ENCODE measurements around the gene DNAJC7. TPM values are rescaled to one million over a fixed set of nuclear protein-coding genes. Genes with fewer than 3 reads are reported as not detected.
"Not testable (repeated sequence)": the region's sequence is repeated elsewhere in the genome, so short reads cannot be mapped to it uniquely, and the experiment has no call there.

DNAJC7 gene
- total RNA-seq, 1 donor, result 75.3 TPM

DNA sequence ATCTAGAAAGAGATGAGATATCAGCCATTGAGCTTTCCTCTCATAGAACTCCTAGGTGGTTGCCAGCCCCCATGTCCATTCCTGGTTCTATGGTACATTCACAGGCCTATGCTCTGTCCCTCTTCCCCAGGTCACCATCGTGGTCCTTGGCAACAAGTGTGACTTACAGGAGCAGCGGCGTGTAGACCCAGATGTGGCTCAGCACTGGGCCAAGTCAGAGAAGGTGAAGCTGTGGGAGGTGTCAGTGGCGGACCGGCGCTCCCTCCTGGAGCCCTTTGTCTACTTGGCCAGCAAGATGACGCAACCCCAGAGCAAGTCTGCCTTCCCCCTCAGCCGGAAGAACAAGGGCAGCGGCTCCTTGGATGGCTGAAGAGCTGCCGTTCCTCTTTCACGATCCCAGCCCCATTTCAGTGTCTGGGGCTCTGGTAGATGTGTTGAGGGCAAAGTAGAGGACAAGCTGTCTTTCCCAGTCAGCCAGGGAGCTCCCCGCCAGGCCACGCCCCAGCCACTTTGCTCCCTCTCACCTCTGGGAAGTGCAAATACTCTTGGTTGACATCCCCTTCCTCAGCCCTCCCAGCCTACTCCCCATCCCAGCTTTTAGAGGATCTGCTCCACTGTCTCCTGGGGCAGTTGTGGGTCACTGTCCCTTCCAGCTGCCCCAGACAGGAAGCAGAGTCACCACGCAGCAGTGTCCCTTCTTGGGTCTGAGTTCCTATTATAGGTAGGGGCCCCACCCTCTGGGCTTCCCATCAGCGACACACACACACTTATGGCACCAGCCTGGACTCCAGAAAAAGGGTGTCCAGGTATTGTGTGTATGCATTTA is 6.5 kb upstream of the DNAJC7 start:
- no peaks in the 10 kb centered on the region for H3K27me3 ChIP-seq (ENCODE audit: insufficient read depth, low read length)
- H3K36me3 ChIP-seq (ENCODE audit: insufficient read depth, low read length), result peaks cover 28% of the 10 kb centered on the region
- H3K4me3 ChIP-seq (ENCODE audit: insufficient read depth, low read length), result no peak overlapping the region
- DNase-seq (ENCODE audit: insufficient read length, low spot score, missing footprints), result peak; percentile 71
- H3K79me2 ChIP-seq (ENCODE audit: insufficient read depth, low read length), result peaks cover 24% of the 10 kb centered on the region
- H2AFZ ChIP-seq (ENCODE audit: low read length), result no peak overlapping the region
- TF ChIP-seq, protein P1, sequence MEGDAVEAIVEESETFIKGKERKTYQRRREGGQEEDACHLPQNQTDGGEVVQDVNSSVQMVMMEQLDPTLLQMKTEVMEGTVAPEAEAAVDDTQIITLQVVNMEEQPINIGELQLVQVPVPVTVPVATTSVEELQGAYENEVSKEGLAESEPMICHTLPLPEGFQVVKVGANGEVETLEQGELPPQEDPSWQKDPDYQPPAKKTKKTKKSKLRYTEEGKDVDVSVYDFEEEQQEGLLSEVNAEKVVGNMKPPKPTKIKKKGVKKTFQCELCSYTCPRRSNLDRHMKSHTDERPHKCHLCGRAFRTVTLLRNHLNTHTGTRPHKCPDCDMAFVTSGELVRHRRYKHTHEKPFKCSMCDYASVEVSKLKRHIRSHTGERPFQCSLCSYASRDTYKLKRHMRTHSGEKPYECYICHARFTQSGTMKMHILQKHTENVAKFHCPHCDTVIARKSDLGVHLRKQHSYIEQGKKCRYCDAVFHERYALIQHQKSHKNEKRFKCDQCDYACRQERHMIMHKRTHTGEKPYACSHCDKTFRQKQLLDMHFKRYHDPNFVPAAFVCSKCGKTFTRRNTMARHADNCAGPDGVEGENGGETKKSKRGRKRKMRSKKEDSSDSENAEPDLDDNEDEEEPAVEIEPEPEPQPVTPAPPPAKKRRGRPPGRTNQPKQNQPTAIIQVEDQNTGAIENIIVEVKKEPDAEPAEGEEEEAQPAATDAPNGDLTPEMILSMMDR (IDR thresholded peaks at IDR 0.05; ENCODE audit: extremely low read depth, low read depth, low read length), result no peak
- no peak overlapping the region for H3K4me2 ChIP-seq (ENCODE audit: insufficient read depth, low read length)
- H3K4me1 ChIP-seq (ENCODE audit: insufficient read depth, low read length), result peaks cover 15% of the 10 kb centered on the region
- H4K20me1 ChIP-seq (ENCODE audit: insufficient read depth, low read length), result no peaks in the 10 kb centered on the region
- H3K9me3 ChIP-seq (ENCODE audit: low read depth, low read length), result no peaks in the 10 kb centered on the region
- no peak overlapping the region for H3K27ac ChIP-seq (ENCODE audit: low read depth, low read length)

DNA sequence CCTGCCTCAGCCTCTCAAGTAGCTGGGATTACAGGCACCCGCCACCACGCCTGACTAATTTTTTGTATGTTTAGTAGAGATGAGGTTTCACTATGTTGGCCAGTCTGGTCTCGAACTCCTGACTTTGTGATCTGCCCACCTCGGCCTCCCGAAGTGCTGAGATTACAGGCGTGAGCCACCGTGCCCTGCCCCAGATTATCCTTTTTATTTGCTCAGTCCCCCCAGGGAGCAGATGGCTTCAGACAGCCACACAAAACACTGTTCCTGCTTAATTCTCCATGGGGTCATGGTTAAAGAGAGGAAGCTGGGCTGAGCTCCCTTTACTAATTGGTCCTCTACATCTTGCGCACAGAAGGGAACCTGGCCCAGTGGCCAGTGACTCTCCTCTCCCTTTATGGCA is 3.6 kb upstream of the DNAJC7 start:
- Histone ChIP-seq H3K27ac (ENCODE audit: low read depth, low read length) (peak overlapping the region; percentile 19), H3K4me1 (ENCODE audit: insufficient read depth, low read length) (peaks cover 28% of the 10 kb centered on the region), H3K4me2 (ENCODE audit: insufficient read depth, low read length) (peak overlapping the region; percentile 91), H3K79me2 (ENCODE audit: insufficient read depth, low read length) (peaks cover 40% of the 10 kb centered on the region), H3K36me3 (ENCODE audit: insufficient read depth, low read length) (peaks cover 28% of the 10 kb centered on the region), H3K4me3 (ENCODE audit: insufficient read depth, low read length) (peak overlapping the region; percentile 92)
- H3K9me3 ChIP-seq (ENCODE audit: low read depth, low read length); DNase-seq (ENCODE audit: insufficient read length, low spot score, missing footprints); H2AFZ ChIP-seq (ENCODE audit: low read length); H4K20me1 ChIP-seq (ENCODE audit: insufficient read depth, low read length); H3K27me3 ChIP-seq (ENCODE audit: insufficient read depth, low read length): not testable (repeated sequence)

DNA sequence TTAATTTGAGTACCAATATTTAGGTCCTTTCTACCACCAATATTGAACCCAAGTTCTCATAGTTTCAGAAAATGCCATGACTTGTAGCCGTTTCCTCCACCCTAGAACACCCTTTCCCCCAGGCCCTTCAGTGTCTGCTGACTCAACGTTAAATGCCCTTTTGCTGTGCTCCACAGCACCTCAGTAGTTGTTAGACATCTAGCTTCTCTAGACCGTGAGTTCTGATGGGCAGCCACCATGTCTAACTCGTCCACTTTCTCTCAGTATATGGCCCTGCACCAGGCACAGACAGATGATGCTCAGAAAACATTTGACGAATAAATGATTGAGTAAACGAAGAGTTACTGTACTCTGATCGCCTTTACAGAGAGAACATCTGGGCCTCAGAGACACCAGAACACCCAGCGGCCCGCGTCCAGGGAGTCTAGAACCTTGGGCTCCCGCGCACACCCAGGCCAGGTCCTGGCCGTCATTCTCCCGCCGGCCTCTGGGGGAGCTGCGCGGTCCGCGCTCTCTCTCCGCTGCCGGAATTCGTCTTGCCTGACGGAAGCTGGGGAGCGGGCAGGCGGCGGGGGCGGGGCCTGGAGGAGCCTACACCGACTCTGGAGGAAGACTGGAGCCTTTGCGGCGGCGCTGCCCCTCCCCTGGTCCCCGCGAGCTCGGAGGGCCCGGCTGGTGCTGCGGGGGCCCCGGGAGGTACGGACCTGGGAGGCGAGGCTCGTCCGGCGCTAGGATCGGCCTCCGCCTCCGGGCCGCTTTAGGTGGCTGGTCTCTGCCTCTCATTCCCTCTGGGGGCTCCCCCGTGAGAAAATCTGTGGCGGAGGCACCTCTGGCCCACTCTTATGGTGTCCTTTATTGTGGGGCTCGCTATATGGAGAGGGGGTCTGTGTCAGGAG is 2.5 kb upstream of the DNAJC7 start, which contains the start of gene NKIRAS2:
TSS of gene NKIRAS2 (plus strand) at position 582 of the 896 bp plus-strand sequence. CDS start 1,488 bp downstream, outside the sequence.
- Histone ChIP-seq H3K4me3 (ENCODE audit: insufficient read depth, low read length) (peak within 1 kb of the TSS; percentile 92), H3K27ac (ENCODE audit: low read depth, low read length) (peak within 1 kb of the TSS; percentile 68), H3K9me3 (ENCODE audit: low read depth, low read length) (no peaks in the 10 kb centered on the region), H3K36me3 (ENCODE audit: insufficient read depth, low read length) (peaks cover 28% of the 10 kb centered on the region), H4K20me1 (ENCODE audit: insufficient read depth, low read length) (no peaks in the 10 kb centered on the region), H3K4me2 (ENCODE audit: insufficient read depth, low read length) (peak within 1 kb of the TSS; percentile 91), H3K4me1 (ENCODE audit: insufficient read depth, low read length) (peaks cover 25% of the 10 kb centered on the region), H3K27me3 (ENCODE audit: insufficient read depth, low read length) (no peaks in the 10 kb centered on the region), H3K79me2 (ENCODE audit: insufficient read depth, low read length) (peaks cover 51% of the 10 kb centered on the region), H2AFZ (ENCODE audit: low read length) (peak within 1 kb of the TSS; percentile 69)
- TF ChIP-seq, protein P1 (IDR thresholded peaks at IDR 0.05; ENCODE audit: extremely low read depth, low read depth, low read length), result peak; percentile 73
- peak; percentile 99 for DNase-seq (ENCODE audit: insufficient read length, low spot score, missing footprints)

DNA sequence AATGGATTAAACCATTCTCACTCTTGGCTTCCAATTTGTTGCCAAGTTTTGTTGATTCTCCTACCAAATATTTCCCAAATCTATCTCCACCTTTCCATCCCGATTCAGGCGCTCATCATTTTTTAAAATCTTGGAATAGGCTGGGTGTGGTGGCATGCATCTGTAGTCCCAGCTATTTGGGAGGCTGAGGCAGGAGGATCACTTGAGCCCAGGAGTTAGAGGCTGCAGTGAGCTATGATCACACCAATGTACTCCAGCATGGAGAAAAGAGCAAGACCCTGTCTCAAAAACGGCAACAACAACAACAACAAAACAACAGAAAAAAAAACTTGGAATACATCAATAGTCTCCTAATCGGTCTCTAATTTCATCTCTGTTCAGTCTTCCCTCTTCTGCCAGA is 1.7 kb upstream of the DNAJC7 start:
- Histone ChIP-seq H3K79me2 (ENCODE audit: insufficient read depth, low read length) (peaks cover 59% of the 10 kb centered on the region), H3K4me1 (ENCODE audit: insufficient read depth, low read length) (peaks cover 20% of the 10 kb centered on the region), H3K27ac (ENCODE audit: low read depth, low read length) (no peak overlapping the region), H2AFZ (ENCODE audit: low read length) (no peak overlapping the region), H4K20me1 (ENCODE audit: insufficient read depth, low read length) (no peaks in the 10 kb centered on the region), H3K4me3 (ENCODE audit: insufficient read depth, low read length) (no peak overlapping the region), H3K9me3 (ENCODE audit: low read depth, low read length) (no peaks in the 10 kb centered on the region), H3K27me3 (ENCODE audit: insufficient read depth, low read length) (no peaks in the 10 kb centered on the region), H3K4me2 (ENCODE audit: insufficient read depth, low read length) (no peak overlapping the region), H3K36me3 (ENCODE audit: insufficient read depth, low read length) (peaks cover 26% of the 10 kb centered on the region)
- TF ChIP-seq, protein P1 (IDR thresholded peaks at IDR 0.05; ENCODE audit: extremely low read depth, low read depth, low read length), result no peak
- DNase-seq (ENCODE audit: insufficient read length, low spot score, missing footprints), result no peak

Data from osteoblast (primary cell).